GM20000 (cell line): Measurements from ENCODE around the gene LIM2.

ENCODE experiments used
- DNase-seq: peaks from one replicate; pipeline ENCODE4 v3.0.0; 2012; ENCODE audit warnings: low spot score
- CTCF ChIP-seq: IDR thresholded peaks from 2 replicates; pipeline ENCODE4 v1.5.1; 2012; ENCODE audit warnings: mild to moderate bottlenecking, control low read depth; ENCODE audit errors: extremely low read depth, missing control alignments

LIM2 gene

DNA sequence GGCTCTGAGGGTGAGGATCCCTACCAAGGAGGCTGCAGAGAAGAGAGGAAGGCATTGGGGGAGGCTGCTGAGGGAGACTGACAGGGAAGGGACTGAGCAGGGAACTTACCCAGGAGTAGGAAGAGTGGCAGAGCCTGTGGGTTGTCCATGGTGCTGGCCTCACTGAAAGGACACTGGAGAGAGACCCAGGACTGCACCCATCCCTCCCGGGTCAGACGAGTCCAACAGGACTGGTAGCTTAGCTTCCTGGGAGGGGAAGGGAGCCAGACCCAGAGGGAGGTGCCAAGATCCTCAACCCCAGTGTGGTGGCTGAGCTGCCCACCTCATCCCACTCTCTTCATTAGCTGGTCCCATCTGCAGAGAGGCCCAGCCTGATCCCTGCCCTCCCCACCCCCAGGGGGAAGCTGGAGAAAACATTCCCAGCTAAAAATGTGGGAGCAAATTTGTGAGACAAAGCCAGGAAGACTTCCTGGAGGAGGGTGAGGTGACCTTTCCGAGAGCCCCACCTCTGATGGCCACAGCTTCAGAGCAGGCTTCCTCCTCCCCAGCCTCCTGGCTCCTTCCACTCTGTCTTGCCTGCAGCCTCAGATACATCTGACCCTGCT, 45.7 kb downstream of the LIM2 start, which contains the start of gene VSIG10L:
Gene VSIG10L, minus strand, starts transcription at position 164 of the 605 bp plus-strand sequence. Its CDS starts 15 bp downstream, at position 149.
- no peak for DNase-seq
- TF ChIP-seq CTCF, result no peak

- no peak for DNase-seq
These were observed 46.7 kb downstream of the LIM2 start for GRCh38 chr19:51341066-51341465.

DNA sequence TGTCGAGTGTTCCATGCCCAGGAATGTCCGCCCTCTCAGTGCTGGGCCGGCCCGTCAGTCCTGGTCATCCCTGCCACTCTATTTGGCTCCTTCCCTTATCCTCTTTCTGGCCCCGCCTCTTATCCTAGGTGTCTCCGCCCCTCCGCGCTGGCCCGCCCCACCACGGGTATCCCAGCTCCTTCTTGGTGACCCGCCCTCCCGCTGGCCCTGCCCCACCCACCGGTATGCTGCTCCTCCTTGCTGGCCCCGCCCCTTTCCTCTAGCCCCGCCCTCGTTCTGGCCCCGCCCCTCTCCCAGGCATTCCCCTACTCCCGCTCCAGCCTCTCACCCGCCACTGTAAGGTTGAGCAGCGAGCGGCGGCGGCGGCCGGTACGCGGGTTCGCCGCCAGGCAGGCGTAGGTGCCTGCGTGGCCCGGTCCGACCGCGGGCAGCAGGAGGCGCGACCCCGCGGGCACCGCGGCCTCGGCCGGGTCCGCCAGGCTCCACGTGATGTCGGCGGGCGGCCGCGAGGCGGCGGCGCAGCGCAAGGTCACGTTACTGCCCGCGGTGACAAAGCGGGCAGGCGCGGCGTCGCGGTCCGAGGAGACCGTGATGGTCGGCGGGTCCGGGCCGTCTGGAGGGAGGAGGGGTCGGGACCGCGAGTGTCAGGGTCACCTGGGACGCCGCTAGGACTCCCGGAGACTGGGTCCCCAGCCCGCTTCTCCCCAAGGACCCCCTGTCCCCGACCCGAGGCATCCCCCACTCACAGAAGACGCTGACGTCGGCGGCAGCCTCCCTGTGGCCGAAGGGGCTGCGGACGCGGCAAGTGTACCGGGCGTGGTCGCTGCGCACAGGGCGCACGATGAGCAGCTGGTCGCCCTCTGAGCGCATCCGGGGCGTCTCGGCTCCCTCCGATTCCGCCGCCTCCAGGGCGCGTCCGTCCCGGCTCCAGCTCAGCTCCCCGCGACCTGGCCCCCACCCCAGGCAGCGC, 47.8 kb downstream of the LIM2 start:
- peak; percentile 100 for DNase-seq

More at GRCh38 chr19:51341066-51341465, 46.7 kb downstream of the LIM2 start:
- no peak for TF ChIP-seq CTCF

DNA sequence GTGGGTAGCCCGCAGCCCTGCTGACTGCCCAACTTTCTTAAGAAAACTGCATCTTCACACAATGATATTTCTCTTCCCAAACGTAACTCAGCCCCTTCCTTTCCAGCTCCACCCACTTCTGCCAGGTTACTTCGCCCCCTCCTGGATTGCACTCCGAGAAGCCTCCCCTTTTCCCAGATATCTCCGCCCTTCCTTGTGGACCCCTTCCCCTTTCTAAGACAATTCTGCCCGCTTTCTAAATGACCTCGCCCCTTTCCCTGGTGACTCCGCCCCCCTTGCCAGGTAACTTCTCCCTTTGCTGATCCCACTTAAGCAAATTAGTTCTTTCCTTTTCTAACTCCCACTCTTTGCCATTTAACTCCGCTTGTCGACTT, 48.5 kb downstream of the LIM2 start:
- peak; percentile 45 for DNase-seq
- TF ChIP-seq CTCF, result no peak

More for the DNA sequence above, 47.8 kb downstream of the LIM2 start:
- no peak for TF ChIP-seq CTCF

- peak; percentile 89 for TF ChIP-seq CTCF
- DNase-seq, result peak; percentile 94
These were observed 49.0 kb downstream of the LIM2 start for GRCh38 chr19:51338563-51339312.

DNA sequence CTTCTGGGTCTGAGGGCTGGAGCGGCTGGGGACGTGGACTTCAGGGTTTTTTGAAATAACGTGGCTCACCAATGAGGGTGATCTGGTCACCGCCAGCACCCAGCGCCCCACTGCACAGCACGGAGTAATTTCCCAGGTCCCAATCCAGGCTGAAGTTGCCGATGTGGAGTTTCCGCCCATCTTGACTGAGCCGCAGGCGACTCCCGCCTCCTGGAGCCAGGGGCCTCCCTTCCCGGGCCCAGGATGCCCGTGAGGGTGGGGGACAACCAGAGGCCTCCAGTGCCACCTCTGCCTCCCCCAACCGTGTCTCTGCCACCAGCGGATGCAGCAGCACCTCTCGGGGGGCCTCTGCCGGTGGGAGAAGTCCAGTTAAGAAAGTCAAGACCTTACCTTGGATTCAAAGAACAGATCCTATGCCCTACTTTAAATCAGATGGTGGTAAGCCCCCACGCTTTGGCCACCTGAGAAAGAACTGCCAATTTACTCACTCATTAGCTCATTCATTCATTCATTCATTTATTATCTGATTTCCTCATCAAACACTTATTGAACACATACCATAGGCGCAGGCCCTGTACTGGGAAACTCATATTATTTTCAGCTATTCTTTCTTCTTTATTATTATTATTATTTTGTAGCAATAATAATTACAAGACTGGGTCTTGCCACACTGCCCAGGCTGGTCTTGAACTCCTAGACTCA, 49.8 kb downstream of the LIM2 start:
- DNase-seq, result no peak
- no peak for TF ChIP-seq CTCF
